HG03460 (cell line): ENCODE data around the gene UQCRH.

Experiments used
- ATAC-seq: cut with Tn5 transposase; IDR thresholded peaks from one replicate; pipeline ENCODE4 v1.9.1; 2021; ENCODE audit not compliant: unreplicated experiment

The UQCRH gene

GRCh38 chr1:46303038-46303871, at the start of gene UQCRH, which contains the start of gene LRRC41:
TSS of gene UQCRH (plus strand) at chr1:46303698. CDS start at chr1:46303767, 69 bp downstream.
TSS of gene LRRC41 (minus strand) at chr1:46303616. CDS start at chr1:46303322, 294 bp downstream.
- ATAC-seq: peak; percentile 73

- no peak for ATAC-seq
Observed at GRCh38 chr1:46254668-46255067, 48.8 kb upstream of the UQCRH start.

GRCh38 chr1:46256523-46256922, 47.0 kb upstream of the UQCRH start:
- no peak for ATAC-seq

GRCh38 chr1:46262508-46262907, 41.0 kb upstream of the UQCRH start:
- no peak for ATAC-seq

- ATAC-seq: no peak
Observed at GRCh38 chr1:46263146-46263545, 40.4 kb upstream of the UQCRH start.

GRCh38 chr1:46268578-46268977, 34.9 kb upstream of the UQCRH start:
- no peak for ATAC-seq

GRCh38 chr1:46274225-46275029, 29.1 kb upstream of the UQCRH start:
- no peak for ATAC-seq

GRCh38 chr1:46275030-46275337, 28.5 kb upstream of the UQCRH start:
- no peak for ATAC-seq

- ATAC-seq: no peak
Observed at GRCh38 chr1:46277658-46278373, 25.7 kb upstream of the UQCRH start.

GRCh38 chr1:46278807-46279206, 24.7 kb upstream of the UQCRH start:
- no peak for ATAC-seq

- no peak for ATAC-seq
Observed at GRCh38 chr1:46280092-46280491, 23.4 kb upstream of the UQCRH start.

- ATAC-seq: no peak
Observed at GRCh38 chr1:46281021-46281420, 22.5 kb upstream of the UQCRH start.

GRCh38 chr1:46284058-46284457, 19.4 kb upstream of the UQCRH start:
- ATAC-seq: no peak

- no peak for ATAC-seq
Observed at GRCh38 chr1:46284597-46285564, 18.6 kb upstream of the UQCRH start.

GRCh38 chr1:46285730-46286477, 17.6 kb upstream of the UQCRH start:
- ATAC-seq: no peak

GRCh38 chr1:46288485-46289133, 14.9 kb upstream of the UQCRH start:
- no peak for ATAC-seq

GRCh38 chr1:46289134-46289494, 14.4 kb upstream of the UQCRH start:
- no peak for ATAC-seq

GRCh38 chr1:46289976-46290375, 13.5 kb upstream of the UQCRH start:
- ATAC-seq: no peak

- ATAC-seq: no peak
Observed at GRCh38 chr1:46295306-46295705, 8.2 kb upstream of the UQCRH start.
